Neutrophil (primary cell): ENCODE measurements around the gene EMC8.

Source experiments
- H3K27ac ChIP-seq: fragments of 200-600 bp; sonication (generic); 2 replicates; pipeline ENCODE4 v1.5.1; 2016; ENCODE audit warnings: mild to moderate bottlenecking, moderate library complexity
- H3K27me3 ChIP-seq: fragments of 200-600 bp; sonication (generic); 2 replicates; pipeline ENCODE4 v1.6.0; 2016; ENCODE audit warnings: mild to moderate bottlenecking
- H3K36me3 ChIP-seq: fragments of 200-600 bp; sonication (generic); 2 replicates; pipeline ENCODE4 v1.5.1; 2017
- H3K4me1 ChIP-seq, 2 experiments: fragments of 200-600 bp in 1 of 2; sonication (generic) in 1 of 2; 1 replicate in 1 of 2; 2 replicates in 1 of 2; pipeline versions ENCODE4 v1.5.1 to v1.6.1; 2013 to 2016; ENCODE audit warnings: low read depth in 1 of 2, low read length in 1 of 2, mild to moderate bottlenecking in 1 of 2, moderate library complexity in 1 of 2; ENCODE audit not compliant: control insufficient read depth in 1 of 2, insufficient read depth in 1 of 2
- H3K4me3 ChIP-seq, 2 experiments: fragments of 200-600 bp in 1 of 2; sonication (generic) in 1 of 2; 1 replicate in 1 of 2; 2 replicates in 1 of 2; pipeline ENCODE4 v1.5.1; 2013 to 2016; ENCODE audit warnings: low read depth in 1 of 2, low read length in 1 of 2, mild to moderate bottlenecking in 1 of 2, moderate library complexity in 1 of 2
- H3K9me3 ChIP-seq: fragments of 200-600 bp; sonication (generic); 2 replicates; pipeline ENCODE4 v1.5.1; 2016
- TF ChIP-seq, protein P1 (sequence below): fragments of 200-600 bp; sonication (generic); IDR thresholded peaks from 2 replicates; pipeline ENCODE4 v1.5.1; 2016; ENCODE audit warnings: antibody characterized with exemption

The EMC8 gene

GRCh38 chr16:85730186-85730465, 69.2 kb downstream of the EMC8 start:
- H3K9me3 ChIP-seq, result no peaks in the 10 kb centered on the region
- H3K36me3 ChIP-seq, result no peaks in the 10 kb centered on the region
- peak overlapping the region; percentile 58 for H3K4me3 ChIP-seq
- peak overlapping the region; percentile 77 for H3K27ac ChIP-seq
- peaks cover 40 to 41% of the 10 kb centered on the region in 2 experiments for H3K4me1 ChIP-seq
- TF ChIP-seq, protein P1, sequence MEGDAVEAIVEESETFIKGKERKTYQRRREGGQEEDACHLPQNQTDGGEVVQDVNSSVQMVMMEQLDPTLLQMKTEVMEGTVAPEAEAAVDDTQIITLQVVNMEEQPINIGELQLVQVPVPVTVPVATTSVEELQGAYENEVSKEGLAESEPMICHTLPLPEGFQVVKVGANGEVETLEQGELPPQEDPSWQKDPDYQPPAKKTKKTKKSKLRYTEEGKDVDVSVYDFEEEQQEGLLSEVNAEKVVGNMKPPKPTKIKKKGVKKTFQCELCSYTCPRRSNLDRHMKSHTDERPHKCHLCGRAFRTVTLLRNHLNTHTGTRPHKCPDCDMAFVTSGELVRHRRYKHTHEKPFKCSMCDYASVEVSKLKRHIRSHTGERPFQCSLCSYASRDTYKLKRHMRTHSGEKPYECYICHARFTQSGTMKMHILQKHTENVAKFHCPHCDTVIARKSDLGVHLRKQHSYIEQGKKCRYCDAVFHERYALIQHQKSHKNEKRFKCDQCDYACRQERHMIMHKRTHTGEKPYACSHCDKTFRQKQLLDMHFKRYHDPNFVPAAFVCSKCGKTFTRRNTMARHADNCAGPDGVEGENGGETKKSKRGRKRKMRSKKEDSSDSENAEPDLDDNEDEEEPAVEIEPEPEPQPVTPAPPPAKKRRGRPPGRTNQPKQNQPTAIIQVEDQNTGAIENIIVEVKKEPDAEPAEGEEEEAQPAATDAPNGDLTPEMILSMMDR, result no peak
- no peaks in the 10 kb centered on the region for H3K27me3 ChIP-seq

- peak overlapping the region; percentile 58 for H3K4me3 ChIP-seq
- H3K27ac ChIP-seq, result peak overlapping the region; percentile 77
- TF ChIP-seq, protein P1, result no peak
- peaks cover 35 to 36% of the 10 kb centered on the region in 2 experiments for H3K4me1 ChIP-seq
- no peaks in the 10 kb centered on the region for H3K27me3 ChIP-seq
- H3K9me3 ChIP-seq, result no peaks in the 10 kb centered on the region
- no peaks in the 10 kb centered on the region for H3K36me3 ChIP-seq
Observed at GRCh38 chr16:85729452-85730185, 69.7 kb downstream of the EMC8 start.

GRCh38 chr16:85728879-85729278, 70.5 kb downstream of the EMC8 start:
- Histone ChIP-seq H3K27me3 (no peaks in the 10 kb centered on the region), H3K9me3 (no peaks in the 10 kb centered on the region), H3K27ac (peak overlapping the region; percentile 77), H3K4me1 (peaks cover 28% of the 10 kb centered on the region in 2 experiments), H3K4me3 (no peak overlapping the region), H3K36me3 (no peaks in the 10 kb centered on the region)
- TF ChIP-seq, protein P1, result no peak
